ENCODE data around the gene TIRAP.

Gene TIRAP

GRCh38 chr11:126327281-126328000 is 44.5 kb downstream of the TIRAP start:
- no peak for DNase-seq (ENCODE audit: low read depth)

GRCh38 chr11:126328001-126328390 is 45.1 kb downstream of the TIRAP start:
- DNase-seq (ENCODE audit: low read depth), result no peak

- DNase-seq (ENCODE audit: low read depth), result no peak
Measured at GRCh38 chr11:126328444-126328843, 45.6 kb downstream of the TIRAP start.

GRCh38 chr11:126328938-126329643 is 46.2 kb downstream of the TIRAP start:
- no peak for DNase-seq (ENCODE audit: low read depth)

- no peak for DNase-seq (ENCODE audit: low read depth)
Measured at GRCh38 chr11:126329644-126330211, 46.8 kb downstream of the TIRAP start.

GRCh38 chr11:126331286-126331685 is 48.4 kb downstream of the TIRAP start:
- DNase-seq (ENCODE audit: low read depth), result no peak

- DNase-seq (ENCODE audit: low read depth), result no peak
Measured at GRCh38 chr11:126332221-126332711, 49.4 kb downstream of the TIRAP start.

GRCh38 chr11:126333142-126333541 is 50.2 kb downstream of the TIRAP start:
- DNase-seq (ENCODE audit: low read depth), result no peak

- DNase-seq (ENCODE audit: low read depth), result no peak
Measured at GRCh38 chr11:126334659-126335462, 52.0 kb downstream of the TIRAP start.

- no peak for DNase-seq (ENCODE audit: low read depth)
Measured at GRCh38 chr11:126335463-126335760, 52.5 kb downstream of the TIRAP start.

GRCh38 chr11:126336138-126336541 is 53.2 kb downstream of the TIRAP start:
- DNase-seq (ENCODE audit: low read depth), result no peak

- DNase-seq (ENCODE audit: low read depth), result no peak
Measured at GRCh38 chr11:126336671-126337101, 53.8 kb downstream of the TIRAP start.

- no peak for DNase-seq (ENCODE audit: low read depth)
Measured at GRCh38 chr11:126337126-126337473, 54.2 kb downstream of the TIRAP start.

- no peak for DNase-seq (ENCODE audit: low read depth)
Measured at GRCh38 chr11:126337474-126338241, 54.8 kb downstream of the TIRAP start.

- no peak for DNase-seq (ENCODE audit: low read depth)
Measured at GRCh38 chr11:126338346-126339055, 55.6 kb downstream of the TIRAP start.

GRCh38 chr11:126339073-126339862 is 56.4 kb downstream of the TIRAP start:
- DNase-seq (ENCODE audit: low read depth), result no peak

GRCh38 chr11:126339863-126340434 is 57.1 kb downstream of the TIRAP start:
- no peak for DNase-seq (ENCODE audit: low read depth)

GRCh38 chr11:126340960-126341606 is 58.2 kb downstream of the TIRAP start:
- no peak for DNase-seq (ENCODE audit: low read depth)

GRCh38 chr11:126341760-126342161 is 58.9 kb downstream of the TIRAP start:
- no peak for DNase-seq (ENCODE audit: low read depth)

Measured in activated T-cell treated with anti-CD3 and anti-CD28 coated beads for 48 hours (primary cell).